Mesenchymal stem cell (in vitro differentiated cells and primary cell): ENCODE measurements around the gene PON3.

ENCODE experiments used
- DNase-seq: peaks from one replicate; pipeline ENCODE4 v3.0.0-alpha.2; 2013
- H2AFZ ChIP-seq: one replicate; pipeline ENCODE4 v1.6.1; 2013; ENCODE audit warnings: low read depth, mild to moderate bottlenecking, control low read depth, inconsistent platforms, low read length, moderate library complexity
- H2AK5ac ChIP-seq: 2 replicates; pipeline ENCODE4 v1.6.1; 2013; ENCODE audit warnings: low read length, moderate library complexity, mild to moderate bottlenecking, inconsistent platforms; ENCODE audit not compliant: severe bottlenecking
- H2BK120ac ChIP-seq: one replicate; pipeline ENCODE4 v1.6.1; 2013; ENCODE audit warnings: low read depth, mild to moderate bottlenecking, inconsistent platforms, low read length, moderate library complexity
- H2BK12ac ChIP-seq, 2 experiments: one replicate each; pipeline ENCODE4 v1.6.1; 2013; ENCODE audit warnings: inconsistent platforms in 2 of 2, low read length in 2 of 2, mild to moderate bottlenecking in 2 of 2, moderate library complexity in 2 of 2, control low read depth in 1 of 2
- H2BK15ac ChIP-seq: one replicate; pipeline ENCODE4 v1.6.1; 2013; ENCODE audit warnings: mild to moderate bottlenecking, low read depth, inconsistent platforms; ENCODE audit not compliant: poor library complexity, severe bottlenecking
- H2BK5ac ChIP-seq: 2 replicates; pipeline ENCODE4 v1.6.1; 2013; ENCODE audit warnings: low read depth, mild to moderate bottlenecking, low read length, control low read depth, inconsistent platforms; ENCODE audit not compliant: poor library complexity, severe bottlenecking
- H3K14ac ChIP-seq, 2 experiments: one replicate each; pipeline ENCODE4 v1.6.1; 2013; ENCODE audit warnings: inconsistent platforms in 2 of 2, low read length in 2 of 2, control low read depth in 1 of 2, mild to moderate bottlenecking in 1 of 2, moderate library complexity in 1 of 2
- H3K18ac ChIP-seq, 2 experiments: one replicate each; pipeline ENCODE4 v1.6.1; 2013; ENCODE audit warnings: inconsistent platforms in 2 of 2, low read length in 2 of 2, control low read depth in 1 of 2, low read depth in 1 of 2, mild to moderate bottlenecking in 1 of 2
- H3K23ac ChIP-seq, 2 experiments: one replicate each; pipeline ENCODE4 v1.6.1; 2013; ENCODE audit warnings: inconsistent platforms in 2 of 2, low read length in 2 of 2, mild to moderate bottlenecking in 2 of 2, moderate library complexity in 2 of 2, control low read depth in 1 of 2
- H3K27ac ChIP-seq: 2 replicates; pipeline ENCODE4 v1.5.1; 2013; ENCODE audit warnings: mild to moderate bottlenecking, moderate library complexity, low read length, control low read depth, inconsistent platforms; ENCODE audit not compliant: poor library complexity, severe bottlenecking
- H3K27me3 ChIP-seq, 2 experiments: 2 replicates each; pipeline versions ENCODE4 v1.6.1 to v1.7.0; 2013; ENCODE audit warnings: low read length in 2 of 2, mild to moderate bottlenecking in 2 of 2, moderate library complexity in 2 of 2, control low read depth in 1 of 2, inconsistent platforms in 1 of 2; ENCODE audit not compliant: control insufficient read depth in 1 of 2, insufficient read depth in 1 of 2
- H3K36me3 ChIP-seq, 2 experiments: 2 replicates each; pipeline versions ENCODE4 v1.6.1 to v1.7.0; 2013; ENCODE audit warnings: low read length in 2 of 2, control low read depth in 1 of 2, inconsistent platforms in 1 of 2, low read depth in 1 of 2, mild to moderate bottlenecking in 1 of 2; ENCODE audit not compliant: insufficient read depth in 2 of 2, control insufficient read depth in 1 of 2
- H3K4ac ChIP-seq, 2 experiments: one replicate each; pipeline ENCODE4 v1.6.1; 2013; ENCODE audit warnings: inconsistent platforms in 2 of 2, low read length in 2 of 2, mild to moderate bottlenecking in 2 of 2, moderate library complexity in 2 of 2, control low read depth in 1 of 2, low read depth in 1 of 2
- H3K4me1 ChIP-seq: 2 replicates; pipeline ENCODE4 v1.6.1; 2013; ENCODE audit warnings: low read depth, low read length, control low read depth; ENCODE audit not compliant: control insufficient read depth, insufficient read depth
- H3K4me2 ChIP-seq: 2 replicates; pipeline ENCODE4 v1.6.1; 2013; ENCODE audit warnings: low read length, mild to moderate bottlenecking, inconsistent platforms; ENCODE audit not compliant: poor library complexity, severe bottlenecking
- H3K4me3 ChIP-seq, 2 experiments: 2 replicates each; pipeline versions ENCODE4 v1.5.1 to v1.7.0; 2013; ENCODE audit warnings: low read length in 2 of 2, mild to moderate bottlenecking in 2 of 2, control low read depth in 1 of 2, low read depth in 1 of 2; ENCODE audit not compliant: insufficient read depth in 1 of 2
- H3K79me1 ChIP-seq: replicated peaks from 2 replicates; pipeline ENCODE4 v1.6.1; 2013; ENCODE audit warnings: mild to moderate bottlenecking, control low read depth, low read length, inconsistent platforms; ENCODE audit not compliant: poor library complexity, severe bottlenecking
- H3K9ac ChIP-seq: 2 replicates; pipeline ENCODE4 v1.7.0; 2013; ENCODE audit warnings: mild to moderate bottlenecking, low read length, moderate library complexity
- H3K9me3 ChIP-seq: 2 replicates; pipeline ENCODE4 v1.7.0; 2013; ENCODE audit warnings: mild to moderate bottlenecking, low read length; ENCODE audit not compliant: control insufficient read depth
- H4K8ac ChIP-seq: one replicate; pipeline ENCODE4 v1.6.1; 2013; ENCODE audit warnings: inconsistent platforms, mild to moderate bottlenecking, low read length, moderate library complexity
- H4K91ac ChIP-seq: one replicate; pipeline ENCODE4 v1.6.1; 2013; ENCODE audit warnings: mild to moderate bottlenecking, low read length, inconsistent platforms
- WGBS: methylation state at CpG from one replicate; pipeline ENCODE4 v1.1.7; 2013; ENCODE audit warnings: mixed read lengths; 5-methylcytosine and 5-hydroxymethylcytosine counted together

The PON3 gene

GRCh38 chr7:95368235-95368634 lies 27.9 kb downstream of the PON3 start:
- WGBS = 67% methylated on average over 3 of the region's 3 CpGs

GRCh38 chr7:95367606-95368005 lies 28.6 kb downstream of the PON3 start:
- no peaks in the 10 kb centered on the region for H3K79me1 ChIP-seq
- H3K4me1 ChIP-seq = no peaks in the 10 kb centered on the region
- H3K23ac ChIP-seq = no peak overlapping the region
- no peak overlapping the region for H2BK12ac ChIP-seq
- no peak overlapping the region for H2BK120ac ChIP-seq
- no peak overlapping the region for H2BK5ac ChIP-seq
- 44% methylated on average over 1 of the region's 1 CpG for WGBS
- no peak overlapping the region for H3K4me3 ChIP-seq
- no peak overlapping the region for H3K4ac ChIP-seq
- H3K18ac ChIP-seq = no peak overlapping the region
- H3K4me2 ChIP-seq = no peak overlapping the region
- no peaks in the 10 kb centered on the region for H3K27me3 ChIP-seq
- H2BK15ac ChIP-seq = no peak overlapping the region
- H2AK5ac ChIP-seq = no peak overlapping the region
- H4K8ac ChIP-seq = no peak overlapping the region
- H3K27ac ChIP-seq = no peak overlapping the region
- H3K9me3 ChIP-seq = no peaks in the 10 kb centered on the region
- no peaks in the 10 kb centered on the region for H3K36me3 ChIP-seq
- no peak for DNase-seq
- H3K9ac ChIP-seq = no peak overlapping the region
- H4K91ac ChIP-seq = no peak overlapping the region
- no peak overlapping the region for H3K14ac ChIP-seq
- H2AFZ ChIP-seq = no peak overlapping the region

More at GRCh38 chr7:95368235-95368634, 27.9 kb downstream of the PON3 start:
- Histone ChIP-seq H3K79me1 (no peaks in the 10 kb centered on the region), H3K27ac (no peak overlapping the region), H4K91ac (no peak overlapping the region), H3K9ac (no peak overlapping the region), H2AK5ac (no peak overlapping the region), H3K18ac (no peak overlapping the region), H2BK120ac (no peak overlapping the region), H2BK12ac (no peak overlapping the region), H3K23ac (no peak overlapping the region), H3K36me3 (no peaks in the 10 kb centered on the region), H3K27me3 (no peaks in the 10 kb centered on the region), H3K4me2 (no peak overlapping the region), H2BK5ac (no peak overlapping the region), H3K4me3 (no peak overlapping the region), H2BK15ac (no peak overlapping the region), H3K14ac (no peak overlapping the region), H3K4me1 (no peaks in the 10 kb centered on the region), H3K4ac (no peak overlapping the region), H4K8ac (no peak overlapping the region), H2AFZ (no peak overlapping the region), H3K9me3 (no peaks in the 10 kb centered on the region)
- DNase-seq = no peak

GRCh38 chr7:95365151-95365550 lies 31.0 kb downstream of the PON3 start:
- H2BK5ac ChIP-seq = no peak overlapping the region
- H2AK5ac ChIP-seq = no peak overlapping the region
- H2BK15ac ChIP-seq = no peak overlapping the region
- no peak overlapping the region for H3K18ac ChIP-seq
- no peak overlapping the region for H4K91ac ChIP-seq
- no peak overlapping the region for H3K14ac ChIP-seq
- no peaks in the 10 kb centered on the region for H3K9me3 ChIP-seq
- no peak overlapping the region for H4K8ac ChIP-seq
- H3K79me1 ChIP-seq = no peaks in the 10 kb centered on the region
- no peaks in the 10 kb centered on the region for H3K27me3 ChIP-seq
- no peak for DNase-seq
- H3K4me2 ChIP-seq = no peak overlapping the region
- no peak overlapping the region for H3K4me3 ChIP-seq
- H2BK120ac ChIP-seq = no peak overlapping the region
- no peak overlapping the region for H3K4ac ChIP-seq
- no peak overlapping the region for H2AFZ ChIP-seq
- no peaks in the 10 kb centered on the region for H3K4me1 ChIP-seq
- H3K9ac ChIP-seq = no peak overlapping the region
- no peak overlapping the region for H2BK12ac ChIP-seq
- H3K36me3 ChIP-seq = no peaks in the 10 kb centered on the region
- no peak overlapping the region for H3K27ac ChIP-seq
- no peak overlapping the region for H3K23ac ChIP-seq
- 89% methylated on average over 1 of the region's 1 CpG for WGBS

GRCh38 chr7:95357623-95358022 lies 38.6 kb downstream of the PON3 start:
- H3K36me3 ChIP-seq = no peaks in the 10 kb centered on the region
- no peak overlapping the region for H3K9ac ChIP-seq
- WGBS = 56% methylated on average over 3 of the region's 3 CpGs
- no peaks in the 10 kb centered on the region for H3K27me3 ChIP-seq
- no peak overlapping the region for H2AK5ac ChIP-seq
- no peak overlapping the region for H4K91ac ChIP-seq
- H2BK15ac ChIP-seq = no peak overlapping the region
- no peak overlapping the region for H3K4ac ChIP-seq
- H3K18ac ChIP-seq = no peak overlapping the region
- H3K27ac ChIP-seq = no peak overlapping the region
- no peak for DNase-seq
- no peaks in the 10 kb centered on the region for H3K79me1 ChIP-seq
- H3K4me2 ChIP-seq = no peak overlapping the region
- H3K23ac ChIP-seq = no peak overlapping the region
- no peak overlapping the region for H2AFZ ChIP-seq
- no peak overlapping the region for H2BK120ac ChIP-seq
- no peak overlapping the region for H3K4me3 ChIP-seq
- H3K4me1 ChIP-seq = no peaks in the 10 kb centered on the region
- H4K8ac ChIP-seq = no peak overlapping the region
- no peak overlapping the region for H3K14ac ChIP-seq
- H3K9me3 ChIP-seq = peaks cover 7% of the 10 kb centered on the region
- H2BK5ac ChIP-seq = no peak overlapping the region
- H2BK12ac ChIP-seq = no peak overlapping the region
